D721Med (cell line): ENCODE results near the gene HEATR5A.

Experiments
- DNase-seq: peaks from one replicate; pipeline ENCODE4 v3.0.0; 2011; ENCODE audit warnings: low spot score; ENCODE audit not compliant: insufficient read length
- FAIRE-seq: peaks from 2 replicates; lab custom pipeline; 2011; peaks lifted over from hg19 to GRCh38; lab: Jason Lieb, UNC
- TF ChIP-seq, protein P1 (sequence below): IDR thresholded peaks from 2 replicates; pipeline ENCODE4 v1.5.1; 2012; ENCODE audit warnings: mild to moderate bottlenecking, control low read depth; ENCODE audit not compliant: insufficient read depth; ENCODE audit errors: missing control alignments

The HEATR5A gene

DNA sequence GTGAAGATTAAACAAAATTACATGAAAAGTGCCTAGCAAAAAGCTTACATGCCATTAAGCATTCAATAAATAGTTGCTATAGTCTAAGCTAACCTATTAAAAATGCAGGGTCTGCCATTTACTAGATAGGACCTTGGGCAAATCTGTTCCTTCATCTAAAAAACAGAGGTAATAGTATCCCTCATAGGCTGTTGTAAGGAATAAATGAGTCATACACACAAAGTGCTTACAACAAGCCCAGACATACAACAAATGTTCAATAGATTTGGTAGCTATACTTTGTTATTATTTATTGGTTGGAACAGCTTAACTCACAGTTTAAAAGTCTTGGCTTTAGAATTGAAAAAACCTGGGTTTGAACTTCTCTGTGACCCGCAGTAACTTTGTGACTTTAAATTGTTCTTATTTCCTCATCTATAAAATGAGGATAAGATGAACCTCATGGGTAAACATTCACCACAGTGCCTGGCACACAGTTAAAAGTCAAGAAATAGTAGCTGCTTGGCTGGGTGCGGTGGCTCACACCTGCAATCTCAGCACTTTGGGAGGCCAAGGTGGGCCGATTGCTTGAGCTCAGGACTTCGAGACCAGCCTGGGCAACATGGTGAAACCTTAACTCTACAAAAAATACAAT, 24.7 kb downstream of the HEATR5A start:
- TF ChIP-seq, protein P1, sequence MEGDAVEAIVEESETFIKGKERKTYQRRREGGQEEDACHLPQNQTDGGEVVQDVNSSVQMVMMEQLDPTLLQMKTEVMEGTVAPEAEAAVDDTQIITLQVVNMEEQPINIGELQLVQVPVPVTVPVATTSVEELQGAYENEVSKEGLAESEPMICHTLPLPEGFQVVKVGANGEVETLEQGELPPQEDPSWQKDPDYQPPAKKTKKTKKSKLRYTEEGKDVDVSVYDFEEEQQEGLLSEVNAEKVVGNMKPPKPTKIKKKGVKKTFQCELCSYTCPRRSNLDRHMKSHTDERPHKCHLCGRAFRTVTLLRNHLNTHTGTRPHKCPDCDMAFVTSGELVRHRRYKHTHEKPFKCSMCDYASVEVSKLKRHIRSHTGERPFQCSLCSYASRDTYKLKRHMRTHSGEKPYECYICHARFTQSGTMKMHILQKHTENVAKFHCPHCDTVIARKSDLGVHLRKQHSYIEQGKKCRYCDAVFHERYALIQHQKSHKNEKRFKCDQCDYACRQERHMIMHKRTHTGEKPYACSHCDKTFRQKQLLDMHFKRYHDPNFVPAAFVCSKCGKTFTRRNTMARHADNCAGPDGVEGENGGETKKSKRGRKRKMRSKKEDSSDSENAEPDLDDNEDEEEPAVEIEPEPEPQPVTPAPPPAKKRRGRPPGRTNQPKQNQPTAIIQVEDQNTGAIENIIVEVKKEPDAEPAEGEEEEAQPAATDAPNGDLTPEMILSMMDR: no peak
- FAIRE-seq: no peak
- DNase-seq: no peak

DNA sequence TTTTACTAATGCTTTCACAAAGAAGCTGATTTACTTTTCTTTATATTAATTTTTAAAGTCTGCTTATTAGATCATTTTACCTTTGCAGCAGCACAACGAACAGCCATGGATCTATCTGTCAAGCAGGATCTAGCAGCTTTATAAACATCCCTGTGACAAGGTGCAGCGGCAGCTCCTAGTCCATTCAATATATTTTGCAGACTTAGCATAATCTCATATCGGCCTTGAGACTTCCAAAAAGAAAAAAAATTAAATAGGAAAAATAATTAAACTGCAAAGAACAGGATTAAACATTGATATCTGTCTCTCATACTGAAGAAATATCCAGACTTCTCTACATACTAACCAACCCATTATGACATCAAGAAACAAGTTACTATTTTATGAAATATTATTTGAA, 25.2 kb downstream of the HEATR5A start:
- FAIRE-seq (no peak), DNase-seq (no peak)
- TF ChIP-seq, protein P1: no peak

DNA sequence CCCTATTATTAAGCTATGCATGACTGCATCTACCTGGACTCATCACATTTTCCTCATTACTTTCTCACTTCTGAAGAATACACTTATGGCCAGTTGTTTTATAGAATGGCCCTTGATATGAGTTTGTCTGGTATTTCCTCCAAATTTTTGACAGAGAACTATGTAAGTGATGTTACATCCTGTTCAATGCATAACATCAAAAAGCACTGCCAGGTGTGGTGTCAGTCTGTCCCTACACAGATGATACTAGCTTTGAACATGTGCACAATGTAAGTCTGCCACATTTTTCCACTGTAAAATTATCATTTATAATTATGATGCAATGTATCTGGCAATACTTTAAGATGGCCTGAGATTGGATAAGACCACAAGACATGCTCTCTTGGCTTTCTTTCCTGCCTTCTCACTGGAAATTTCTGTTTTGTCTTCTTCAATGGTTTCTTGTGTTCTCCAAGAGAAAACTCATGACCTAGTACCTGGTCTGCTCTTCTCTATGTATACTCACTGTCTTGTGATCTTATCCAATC, 28.3 kb downstream of the HEATR5A start:
- TF ChIP-seq, protein P1: no peak
- no peak for DNase-seq
- FAIRE-seq: no peak

DNA sequence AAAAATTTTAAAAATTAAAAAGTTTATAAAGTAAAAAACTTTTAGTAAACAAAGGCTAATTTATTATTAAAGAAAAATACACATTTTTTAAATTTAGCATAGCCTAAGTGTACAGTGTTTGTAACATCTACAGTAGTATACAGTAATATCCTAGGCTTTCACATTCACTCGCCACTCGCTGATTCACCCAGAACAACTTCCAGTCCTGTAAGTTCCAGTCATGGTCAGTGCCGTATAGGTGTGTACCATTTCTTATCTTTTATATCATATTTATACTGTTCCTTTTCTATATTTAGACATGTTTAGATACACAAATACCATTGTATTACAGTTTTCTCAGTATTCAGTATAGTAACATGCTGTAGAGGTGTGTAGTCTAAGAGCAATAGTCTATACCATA, 28.9 kb downstream of the HEATR5A start:
- no peak for FAIRE-seq
- DNase-seq: no peak
- TF ChIP-seq, protein P1: no peak

DNA sequence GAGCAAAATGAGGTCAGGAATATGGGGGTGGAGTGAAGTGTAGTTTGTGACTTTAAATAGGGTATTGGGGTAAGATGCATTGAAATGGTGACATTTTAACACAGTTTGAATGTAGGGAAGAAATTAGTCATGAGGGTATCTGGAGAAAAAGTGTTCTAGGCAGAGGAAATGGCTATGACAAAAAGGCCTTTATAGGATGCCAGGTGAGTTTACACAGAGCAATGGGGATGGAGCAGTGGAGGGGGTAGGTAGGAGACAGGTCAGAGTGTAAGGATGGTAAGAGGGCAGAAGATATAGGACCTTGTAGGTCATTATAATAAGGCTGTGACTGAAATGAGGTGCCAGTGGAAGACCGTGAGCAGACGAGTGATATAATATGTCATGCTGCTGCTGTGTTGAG, 30.4 kb downstream of the HEATR5A start:
- no peak for FAIRE-seq

DNA sequence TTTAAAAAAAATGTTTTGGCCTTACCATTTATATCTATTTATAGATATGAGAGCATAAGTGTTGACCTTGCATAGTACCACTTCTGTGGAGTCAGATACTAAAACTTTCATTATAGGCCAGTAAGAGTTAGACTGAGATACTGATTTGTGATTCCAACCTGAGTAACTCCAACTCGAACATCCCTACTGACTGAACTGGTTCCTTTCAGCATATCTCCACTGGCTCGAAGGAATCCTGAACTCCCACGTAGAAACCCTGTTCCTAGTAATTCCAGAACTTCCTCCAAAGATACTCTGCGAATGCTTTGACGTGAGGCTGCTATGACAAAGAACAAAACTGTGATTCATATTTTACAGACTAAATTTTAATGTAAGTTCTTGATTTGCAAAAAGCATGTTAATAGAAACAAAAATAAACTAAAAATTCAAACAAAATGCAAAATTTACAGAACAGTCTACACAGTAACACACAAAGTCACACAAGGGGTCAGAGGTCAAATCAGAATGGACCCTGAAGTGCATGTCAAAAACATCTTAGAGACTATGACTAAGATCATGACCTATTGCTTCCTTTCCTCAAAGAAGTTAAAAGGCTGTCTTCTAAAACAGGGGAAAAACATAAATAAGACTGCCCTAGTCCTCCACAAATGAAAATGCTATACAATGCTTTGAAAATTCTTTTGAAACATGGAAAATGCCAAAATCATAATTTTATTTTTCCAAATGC, 31.5 kb downstream of the HEATR5A start:
- TF ChIP-seq, protein P1: no peak
- FAIRE-seq (no peak), DNase-seq (no peak)

More for the DNA sequence above, 30.4 kb downstream of the HEATR5A start:
- no peak for DNase-seq
- TF ChIP-seq, protein P1: no peak

DNA sequence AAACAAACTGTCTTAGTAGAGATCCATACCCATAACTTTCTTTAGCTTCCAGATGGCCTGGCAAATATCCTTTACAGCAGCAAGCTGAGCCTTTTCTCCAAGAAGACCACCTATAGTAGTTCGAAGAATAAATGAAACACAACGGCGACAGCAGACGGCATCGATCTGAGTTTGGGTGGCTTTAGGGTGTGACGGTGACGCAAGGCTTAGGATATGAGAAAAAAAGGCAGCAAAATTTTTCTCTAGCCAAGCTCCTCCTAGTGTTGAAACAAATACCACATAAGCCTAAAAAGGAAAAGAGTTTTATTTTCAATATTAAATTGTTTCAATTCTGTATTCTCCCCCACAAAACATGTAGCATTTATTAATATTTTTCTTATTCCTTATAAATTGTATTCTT, 33.3 kb downstream of the HEATR5A start:
- TF ChIP-seq, protein P1: no peak
- DNase-seq: no peak
- FAIRE-seq: no peak
